ENCODE measurements around the gene MZF1.
A peak's percentile ranks its signal among the peaks of the same experiment; 100 is the strongest.
"Not testable (repeated sequence)": the region's sequence is repeated elsewhere in the genome, so short reads cannot be mapped to it uniquely, and the experiment has no call there.

The MZF1 gene

DNA sequence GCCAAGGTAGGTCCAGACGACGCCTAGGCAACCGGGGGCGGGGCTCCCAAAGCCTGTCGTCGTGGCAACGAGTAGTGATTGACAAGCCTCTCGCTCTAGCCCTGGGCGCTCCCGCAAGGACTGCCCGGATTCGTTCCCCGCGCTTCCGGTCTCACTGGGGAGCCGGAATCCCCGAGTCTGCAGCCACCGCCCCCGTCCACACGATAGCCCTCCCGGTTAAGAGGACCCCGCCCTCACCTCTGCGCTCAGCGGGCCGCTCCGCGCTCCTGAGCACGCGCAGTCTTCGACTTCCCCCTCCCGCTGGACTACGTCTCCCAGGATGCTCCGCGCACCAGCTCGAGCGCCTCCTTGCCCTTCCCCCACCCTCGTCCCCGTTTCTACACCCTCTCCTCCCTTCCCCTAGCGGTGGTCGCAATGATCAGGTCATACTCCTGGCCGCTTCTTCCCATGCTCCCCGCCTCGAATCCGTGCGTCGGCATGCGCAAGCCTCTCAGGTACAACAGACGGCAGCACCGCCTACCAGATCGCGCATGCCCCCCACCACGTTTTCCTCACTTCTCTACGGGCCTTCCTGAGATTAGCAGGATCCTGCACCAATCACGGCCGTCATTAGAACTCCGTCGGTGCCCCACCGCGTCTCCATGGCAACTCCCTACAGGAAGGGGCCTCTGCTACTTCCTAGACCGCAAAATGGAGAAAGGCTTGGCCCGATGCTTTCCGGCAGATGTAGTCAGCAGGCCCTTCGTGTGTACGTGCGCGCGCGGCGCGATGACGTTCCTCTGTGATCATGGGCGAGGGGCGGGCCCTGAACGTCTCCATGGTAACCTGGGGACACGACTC, at the start of gene MZF1:
MZF1 (minus strand) TSS at position 518 of the 840 bp plus-strand sequence. CDS start 1,946 bp downstream, outside the sequence.
- peak; percentile 100 for DNase-seq (ENCODE audit: extremely low read depth in 1 of 2, low read depth in 1 of 2)

DNA sequence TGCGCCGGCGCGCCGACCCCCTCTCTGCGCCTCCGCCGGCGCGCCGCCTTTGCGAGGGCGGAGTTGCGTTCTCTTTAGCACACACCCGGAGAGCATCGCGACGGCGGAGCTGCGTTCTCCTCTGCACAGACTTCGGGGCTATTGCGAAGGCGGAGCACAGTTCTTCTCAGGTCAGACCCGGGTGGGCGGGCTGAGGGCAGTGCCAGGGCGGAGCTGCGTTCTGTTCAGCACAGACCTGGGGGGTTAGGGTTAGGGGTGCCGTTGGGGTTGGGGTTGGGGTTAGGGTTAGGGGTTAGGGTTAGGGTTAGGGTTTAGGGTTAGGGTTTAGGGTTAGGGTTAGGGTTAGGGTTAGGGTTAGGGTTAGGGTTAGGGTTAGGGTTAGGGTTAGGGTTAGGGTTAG, 34.1 kb upstream of the MZF1 start:
- not testable (repeated sequence) for DNase-seq (ENCODE audit: extremely low read depth in 1 of 2, low read depth in 1 of 2)

DNA sequence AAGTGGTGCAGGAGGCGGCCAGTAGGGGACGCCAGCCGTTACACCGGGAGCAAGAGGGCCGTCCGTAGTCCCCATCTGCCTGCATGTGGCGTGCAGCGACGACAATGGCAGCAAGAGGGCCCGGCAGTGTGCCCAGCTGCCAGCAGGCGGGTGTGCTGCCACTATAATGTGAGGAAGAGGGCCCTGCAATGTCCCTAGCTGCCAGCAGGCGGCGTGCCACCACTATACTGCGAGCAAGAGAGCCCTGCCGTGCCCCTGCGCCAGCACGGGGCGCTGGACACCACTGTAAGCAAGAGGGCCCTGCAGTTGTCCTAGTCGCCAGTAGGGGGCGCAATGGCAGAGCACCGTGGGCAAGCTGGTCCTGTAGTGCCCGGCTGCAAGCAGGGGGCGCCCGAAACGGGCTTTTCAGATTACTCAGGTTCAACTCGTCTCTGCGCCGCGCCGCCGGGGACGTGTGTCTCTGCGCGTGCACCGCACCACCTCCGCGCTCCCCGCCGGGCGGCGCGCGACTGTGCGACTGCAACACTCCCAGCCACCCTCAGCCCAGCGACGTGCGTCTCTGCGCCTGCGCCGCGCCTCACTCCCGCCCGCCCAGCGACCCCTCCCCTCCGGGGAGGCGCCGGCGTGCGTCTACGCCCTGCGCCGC, 33.2 kb upstream of the MZF1 start:
- DNase-seq (ENCODE audit: extremely low read depth in 1 of 2, low read depth in 1 of 2): not testable (repeated sequence)

DNA sequence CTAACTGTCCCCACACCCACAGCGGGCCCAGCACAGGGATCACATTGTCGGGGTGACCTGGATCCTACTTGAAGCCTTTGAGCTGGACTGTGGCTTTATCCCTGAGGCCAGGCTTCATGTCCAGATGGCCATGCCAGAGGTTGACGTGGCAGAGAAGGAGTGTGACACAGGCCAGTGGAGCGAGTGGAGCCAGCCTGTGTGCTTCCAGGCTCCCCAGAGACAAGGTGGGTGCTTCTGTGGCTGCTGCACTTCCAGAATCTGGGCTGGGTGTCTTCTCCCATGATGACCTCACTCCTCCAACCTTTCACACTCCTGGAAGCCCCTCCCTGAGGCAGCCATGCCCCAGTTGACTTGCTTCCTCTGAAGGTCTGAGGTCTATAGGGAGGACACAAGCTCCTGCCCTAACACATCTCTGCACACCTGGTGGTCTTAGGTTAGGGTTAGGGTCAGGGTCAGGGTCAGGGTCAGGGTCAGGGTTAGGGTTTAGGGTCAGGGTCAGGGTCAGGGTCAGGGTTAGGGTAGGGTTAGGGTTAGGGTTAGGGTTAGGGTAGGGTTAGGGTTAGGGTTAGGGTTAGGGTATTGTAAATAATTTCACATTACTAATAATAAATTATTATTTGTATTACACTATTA, 13.1 kb upstream of the MZF1 start:
- DNase-seq (ENCODE audit: extremely low read depth in 1 of 2, low read depth in 1 of 2): no peak

DNA sequence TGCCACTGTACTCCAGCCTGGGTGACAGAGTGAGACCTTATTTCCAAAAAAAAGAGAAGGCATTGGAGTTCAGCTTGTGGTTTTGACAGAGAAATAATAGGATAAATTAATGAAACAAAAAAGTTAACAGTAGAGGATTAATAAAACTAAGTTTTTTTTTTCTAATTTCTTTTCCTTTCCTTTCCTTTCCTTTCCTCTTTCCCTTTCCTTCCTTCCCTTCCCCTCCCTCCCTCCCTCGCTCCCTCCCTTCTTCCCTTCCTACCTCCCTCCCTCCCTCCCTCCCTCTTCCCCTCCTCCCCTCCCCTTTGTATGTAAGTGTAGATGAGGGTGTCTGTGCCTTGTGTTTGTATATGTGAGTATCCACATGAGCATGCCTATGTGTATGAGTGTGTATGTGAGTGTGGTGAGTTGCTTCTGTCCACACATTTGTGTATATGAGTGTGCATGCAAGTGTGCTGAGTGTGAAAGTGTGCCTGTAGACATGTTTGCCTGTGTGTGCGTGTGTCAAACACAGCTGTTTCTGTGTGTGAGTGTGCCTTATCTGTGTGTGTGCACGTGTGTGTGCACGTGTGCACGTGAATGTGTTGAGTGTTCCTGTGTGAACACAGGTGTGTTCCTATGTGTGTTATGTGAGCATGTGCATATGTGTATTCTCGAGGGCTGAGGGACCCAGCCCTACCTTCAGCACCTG, 12.5 kb upstream of the MZF1 start:
- DNase-seq (ENCODE audit: extremely low read depth in 1 of 2, low read depth in 1 of 2): no peak

DNA sequence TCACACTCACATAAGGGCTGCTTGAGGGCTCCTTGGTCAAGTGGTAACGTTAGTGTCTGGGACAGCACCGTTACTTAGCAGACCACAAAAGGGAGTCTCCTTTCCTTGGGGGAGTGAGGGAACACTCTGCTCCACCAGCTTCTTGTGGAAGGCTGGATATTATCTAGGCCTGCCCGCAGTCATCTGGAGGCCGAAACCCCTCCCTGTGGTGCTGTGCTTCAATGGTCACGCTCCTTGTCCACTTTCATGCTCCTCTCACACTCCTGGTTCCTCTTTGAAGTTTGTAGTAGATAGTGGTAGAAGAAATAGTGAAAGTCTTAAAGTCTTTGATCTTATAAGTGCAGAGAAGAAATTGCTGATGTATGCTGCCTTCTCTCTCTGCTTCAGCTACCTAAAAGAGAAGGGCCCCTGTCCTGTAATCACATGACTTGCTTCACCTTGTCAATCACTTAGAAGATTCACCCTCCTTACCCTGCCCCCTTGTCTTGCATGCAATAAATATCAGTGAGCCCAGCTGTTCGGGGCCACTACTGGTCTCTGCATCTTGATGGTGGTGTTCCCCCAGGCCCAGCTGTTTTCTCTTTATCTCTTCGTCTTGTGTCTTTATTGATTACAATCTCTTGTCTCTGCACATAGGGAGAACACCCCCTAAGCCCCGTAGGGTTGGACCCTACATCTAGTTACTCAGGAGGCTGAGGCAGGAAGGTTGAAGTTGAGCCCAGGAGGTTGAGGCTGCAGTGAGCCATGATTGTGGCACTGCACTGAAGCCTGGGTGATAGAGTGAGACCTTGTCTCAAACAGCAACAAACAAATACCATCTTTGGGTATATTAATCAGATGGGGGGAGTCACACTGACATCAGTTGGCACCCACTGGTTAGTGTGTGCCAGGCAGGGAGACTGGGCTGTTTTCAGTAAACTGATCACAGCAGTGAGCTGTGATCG, 11.6 kb upstream of the MZF1 start:
- no peak for DNase-seq (ENCODE audit: extremely low read depth in 1 of 2, low read depth in 1 of 2)

DNA sequence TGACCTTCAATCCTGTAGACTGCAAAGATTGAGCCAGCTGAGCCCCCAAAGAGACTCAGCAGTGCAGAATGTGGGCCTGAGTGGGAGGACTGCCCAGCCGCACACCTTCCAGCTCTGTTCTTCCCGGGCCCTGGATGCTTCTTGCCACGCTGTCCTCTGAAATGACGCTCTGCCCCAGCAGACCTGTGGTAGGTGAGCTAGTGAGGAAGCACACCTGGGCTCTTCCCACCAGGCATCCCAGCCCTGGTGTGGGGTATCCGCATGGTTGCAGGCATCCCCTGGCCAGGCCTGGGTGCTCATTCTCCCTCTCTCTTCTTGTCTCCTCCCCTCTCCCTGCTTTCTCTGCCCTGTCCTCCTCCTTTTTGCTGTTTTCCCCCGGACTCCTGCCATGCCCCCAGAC, 9.8 kb upstream of the MZF1 start:
- DNase-seq (ENCODE audit: extremely low read depth in 1 of 2, low read depth in 1 of 2): no peak

DNA sequence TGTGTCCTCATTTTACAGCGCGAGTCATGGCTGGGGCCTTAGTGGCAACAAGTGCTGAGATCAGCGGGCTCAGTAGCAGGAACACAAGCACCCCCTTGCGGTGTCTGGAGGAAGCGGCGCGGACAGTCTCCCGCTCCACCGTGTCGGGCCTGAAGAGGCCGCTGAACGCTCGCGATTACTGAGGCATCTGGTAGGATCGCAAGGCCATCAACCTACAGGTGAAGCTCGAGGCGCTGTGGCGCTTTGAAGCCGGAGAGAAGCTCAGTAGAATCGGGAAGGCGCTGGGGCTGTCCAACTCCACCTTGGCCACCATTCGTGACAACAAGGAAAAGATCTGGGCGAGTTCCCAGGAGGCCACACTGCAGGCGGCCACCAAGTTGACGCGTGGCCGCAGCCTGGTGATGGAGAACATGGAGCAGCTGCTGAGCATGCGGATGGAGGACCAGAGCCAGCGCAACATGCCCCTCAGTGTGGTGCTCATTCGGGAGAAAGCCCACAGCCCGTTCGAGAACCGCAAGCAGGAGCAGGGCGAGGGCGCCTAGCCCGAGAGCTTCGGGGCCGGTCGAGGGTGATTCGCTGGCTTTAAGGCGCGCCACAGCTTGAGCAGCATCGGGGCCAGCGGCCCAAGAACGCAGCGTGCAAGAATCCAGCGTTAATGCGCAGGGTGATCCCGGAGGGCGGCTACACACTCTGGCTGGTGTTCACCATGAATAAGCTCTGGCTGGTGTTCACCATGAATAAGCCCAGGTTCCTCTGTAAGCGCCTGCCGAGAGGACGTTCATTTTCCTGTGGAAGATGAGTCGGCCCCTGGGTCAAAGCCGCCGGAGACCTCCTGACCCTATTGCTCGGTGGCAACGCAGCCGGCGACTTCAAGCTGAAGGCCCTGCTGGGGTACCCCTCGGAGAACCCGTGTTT, 8.3 kb upstream of the MZF1 start:
- DNase-seq (ENCODE audit: extremely low read depth in 1 of 2, low read depth in 1 of 2): peak; percentile 81 to 82

DNA sequence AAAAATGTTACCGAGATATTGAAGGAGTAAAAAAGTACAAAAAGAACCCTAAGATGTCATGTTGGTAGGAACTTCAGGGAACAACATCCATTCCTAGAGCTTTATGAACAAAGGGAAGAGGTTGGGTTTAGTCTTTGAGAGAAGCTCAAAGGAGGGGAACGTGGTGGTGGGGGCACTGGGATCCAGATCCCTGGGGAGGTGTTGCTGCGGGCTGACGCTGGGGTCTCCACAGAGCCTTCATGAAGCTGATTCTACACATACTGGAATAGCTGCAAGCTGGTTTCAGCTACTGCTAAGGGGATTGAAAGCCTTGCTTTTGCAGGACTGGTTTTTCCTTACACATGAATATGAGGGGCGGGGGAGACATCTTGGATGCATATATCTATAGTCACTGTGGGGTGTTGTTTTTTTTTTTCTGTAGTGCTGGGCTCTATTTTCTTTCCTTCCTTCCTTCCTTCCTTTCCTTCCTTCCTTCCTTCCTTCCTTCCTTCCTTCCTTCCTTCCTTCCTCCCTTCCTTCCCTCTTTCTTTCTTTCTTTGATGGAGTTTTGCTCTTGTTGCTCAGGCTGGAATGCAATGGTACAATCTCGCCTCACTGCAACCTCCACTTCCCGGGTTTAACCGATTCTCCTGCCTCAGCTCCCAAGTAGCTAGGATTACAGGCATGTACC, 6.5 kb upstream of the MZF1 start:
- no peak for DNase-seq (ENCODE audit: extremely low read depth in 1 of 2, low read depth in 1 of 2)

DNA sequence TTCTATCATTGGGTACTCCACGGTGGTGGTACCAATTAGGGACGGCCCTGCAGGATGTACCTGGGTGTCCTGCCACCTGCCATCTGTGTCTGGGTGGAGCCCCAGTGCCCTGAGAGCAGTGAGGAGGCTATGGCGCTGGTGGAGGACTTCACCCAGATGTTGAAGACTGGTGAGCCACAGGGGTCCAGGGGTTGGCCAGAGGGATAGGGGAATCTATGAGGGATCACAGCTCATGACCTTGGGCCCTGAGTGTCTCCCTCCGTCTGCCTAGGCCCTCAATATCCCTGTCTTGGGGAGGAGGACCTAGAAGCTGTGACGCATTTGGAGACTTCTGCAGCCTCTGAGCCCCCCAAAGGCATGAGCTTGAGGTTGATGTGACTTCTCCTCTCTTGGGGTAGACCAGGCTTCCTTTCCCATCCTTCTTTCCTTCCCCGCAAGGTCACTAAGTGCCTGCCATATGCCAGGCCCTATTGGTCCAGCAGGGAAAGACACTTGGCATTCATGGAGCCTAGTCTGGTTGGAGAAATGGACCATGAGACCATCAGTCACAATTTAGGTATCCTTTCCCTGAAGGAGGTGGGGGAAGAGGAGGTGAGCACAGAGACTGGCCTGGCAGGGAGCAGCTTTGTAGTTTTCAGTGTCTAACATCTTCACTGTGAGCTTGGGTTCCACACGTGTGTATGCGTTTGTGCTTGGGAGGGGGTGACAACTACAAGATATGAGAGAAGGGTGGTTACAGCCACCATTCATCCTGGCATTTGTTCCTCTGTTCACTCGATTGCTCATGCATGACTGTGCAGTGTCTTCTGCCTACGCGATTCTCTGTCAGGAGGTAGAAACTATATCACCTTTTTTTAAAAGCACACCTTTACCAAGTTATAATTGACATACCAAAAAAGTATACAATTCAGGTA, 5.1 kb upstream of the MZF1 start:
- DNase-seq (ENCODE audit: extremely low read depth in 1 of 2, low read depth in 1 of 2): no peak

DNA sequence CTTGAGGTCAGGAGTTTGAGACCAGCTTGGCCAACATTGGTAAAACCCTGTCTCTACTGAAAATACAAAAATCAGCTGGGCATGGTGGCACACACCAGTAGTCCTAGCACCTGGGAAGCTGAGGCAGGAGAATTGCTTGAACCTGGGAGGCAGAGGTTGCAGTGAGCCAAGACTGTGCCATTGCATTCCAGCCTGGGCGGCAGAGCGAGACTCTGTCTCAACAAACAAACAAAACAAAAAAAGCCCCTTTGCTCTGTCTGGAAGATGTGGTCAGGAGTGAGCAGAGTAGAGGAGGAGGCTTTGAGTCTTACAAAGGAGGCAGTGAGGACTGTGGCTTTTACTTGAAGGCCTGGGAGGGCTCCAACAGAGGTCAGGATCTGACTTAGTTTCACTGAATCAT, 4.4 kb upstream of the MZF1 start:
- DNase-seq (ENCODE audit: extremely low read depth in 1 of 2, low read depth in 1 of 2): not testable (repeated sequence)

DNA sequence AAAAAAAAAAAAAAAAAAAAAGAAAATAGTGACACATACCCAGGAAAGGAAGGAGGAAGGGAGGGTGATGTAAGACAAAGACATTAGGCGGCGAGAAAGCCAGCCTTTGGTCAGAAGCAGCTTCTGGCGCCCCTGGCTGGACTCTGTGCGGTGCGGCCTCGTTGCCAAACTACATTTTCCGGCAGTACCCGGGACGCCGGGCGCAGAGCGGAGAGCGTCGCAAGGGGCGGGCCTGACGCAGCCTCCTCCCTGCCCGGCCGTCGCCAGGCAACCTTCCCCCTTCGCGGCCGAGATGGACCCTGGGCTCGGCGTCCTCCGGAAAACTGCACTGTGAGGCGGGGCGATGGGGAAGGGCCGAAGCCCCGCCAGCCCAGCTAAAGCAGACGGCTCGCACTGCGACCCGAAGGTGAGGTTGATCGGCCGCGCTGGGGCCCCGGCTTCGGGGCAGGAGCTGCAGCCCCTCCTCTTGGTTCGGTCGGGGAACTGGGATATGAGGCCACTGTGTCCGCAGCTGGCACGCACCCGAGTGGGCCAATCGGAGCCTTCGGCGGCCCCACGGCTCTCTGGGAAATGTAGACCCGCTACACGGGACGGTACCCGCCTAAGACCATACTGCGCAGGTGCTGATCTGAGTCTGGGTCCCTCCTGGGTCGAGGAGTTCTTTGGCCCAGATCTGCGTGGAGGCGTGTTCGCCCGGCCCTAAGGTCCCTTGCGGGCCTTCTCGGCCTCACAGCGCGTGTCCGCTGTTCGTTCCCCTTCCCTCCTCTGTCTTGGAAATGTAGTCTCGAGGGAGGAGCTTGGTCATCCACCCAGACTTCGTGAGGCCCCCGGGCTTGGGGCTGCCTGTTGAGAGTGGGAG, 2.3 kb upstream of the MZF1 start:
- peak; percentile 42 to 56 for DNase-seq (ENCODE audit: extremely low read depth in 1 of 2, low read depth in 1 of 2)

DNA sequence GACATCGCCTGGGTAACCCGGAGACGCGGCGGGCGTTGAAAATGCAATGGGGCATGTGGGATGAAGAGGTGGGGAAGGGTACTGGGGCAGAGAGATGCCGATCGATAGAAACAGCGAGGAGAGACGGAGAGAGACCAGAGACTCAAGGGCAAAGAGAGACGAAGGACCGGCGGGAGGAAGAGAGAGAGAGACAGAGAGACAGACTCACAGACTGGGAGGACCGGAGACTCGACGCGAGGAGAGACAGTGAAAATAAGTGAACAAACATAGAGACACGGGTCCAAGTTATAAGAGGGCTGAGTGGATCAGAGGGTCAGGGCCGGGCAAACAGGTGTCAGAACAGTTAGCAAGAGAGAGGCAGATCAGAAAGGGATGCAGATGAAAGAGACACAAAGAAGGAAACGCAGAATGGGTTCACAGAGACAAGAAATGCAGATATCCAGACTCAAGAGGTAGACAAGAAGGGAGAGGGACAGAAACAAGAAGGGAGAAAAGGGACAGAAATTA, 576 bp upstream of the MZF1 start:
- DNase-seq (ENCODE audit: extremely low read depth in 1 of 2, low read depth in 1 of 2): no peak

DNA sequence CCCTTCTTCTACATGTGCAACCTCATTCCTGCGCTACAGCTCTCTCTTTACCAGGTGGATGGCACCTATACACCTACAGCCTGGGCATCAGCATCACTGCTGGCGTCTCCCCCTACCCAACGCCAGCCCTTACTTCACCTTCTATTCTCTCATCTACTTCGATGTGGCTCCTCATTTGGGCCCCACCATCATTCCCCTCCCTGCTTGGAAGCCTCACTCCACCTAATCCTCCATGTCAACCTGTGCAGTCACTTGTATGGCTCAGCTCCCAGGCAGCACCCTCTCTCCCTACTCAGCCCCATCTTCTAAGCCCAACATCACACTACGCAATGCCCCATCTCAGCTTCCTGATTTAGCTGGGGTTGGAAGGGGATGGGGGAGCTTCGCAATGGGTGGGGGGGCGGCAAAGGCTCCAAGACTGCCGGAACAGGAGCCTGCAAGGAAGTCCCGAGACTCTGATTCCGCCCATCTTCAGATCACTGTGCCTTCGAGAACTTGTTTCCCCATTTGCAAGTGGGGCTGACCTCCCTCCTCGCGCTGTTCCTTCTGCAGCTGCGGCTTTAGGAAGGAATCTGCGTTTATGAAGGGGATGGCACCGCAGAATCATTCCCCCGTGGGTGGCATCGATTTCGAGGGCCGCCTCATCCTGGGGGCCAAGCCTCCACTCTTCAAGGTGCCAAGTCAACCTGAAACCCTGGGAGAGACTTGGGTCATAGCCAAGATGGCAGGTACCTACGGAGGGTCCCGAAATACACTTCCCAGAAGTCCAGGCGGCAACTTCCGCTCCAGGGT, 913 bp downstream of the MZF1 start:
- no peak for DNase-seq (ENCODE audit: extremely low read depth in 1 of 2, low read depth in 1 of 2)

DNA sequence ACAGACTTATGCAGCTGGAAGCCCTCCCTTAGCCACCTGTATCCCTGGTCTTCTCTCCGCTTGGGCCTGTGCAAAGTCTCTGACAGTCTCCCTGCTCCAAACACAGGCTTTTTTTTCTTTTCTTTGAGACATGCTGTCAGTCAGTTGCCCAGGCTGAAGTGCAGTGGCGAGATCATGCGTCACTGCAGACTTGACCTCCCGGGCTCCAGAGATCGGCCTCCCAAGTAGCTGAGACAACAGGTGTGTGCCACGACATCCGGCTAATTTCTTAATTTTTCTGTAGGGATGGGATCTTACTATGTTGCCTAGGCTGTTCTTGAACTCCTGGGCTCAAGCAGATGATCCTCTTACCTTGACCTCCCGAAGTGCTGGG, 1.6 kb downstream of the MZF1 start:
- DNase-seq (ENCODE audit: extremely low read depth in 1 of 2, low read depth in 1 of 2): no peak
